ENCODE measurements around the gene FBN1.

Gene FBN1

DNA sequence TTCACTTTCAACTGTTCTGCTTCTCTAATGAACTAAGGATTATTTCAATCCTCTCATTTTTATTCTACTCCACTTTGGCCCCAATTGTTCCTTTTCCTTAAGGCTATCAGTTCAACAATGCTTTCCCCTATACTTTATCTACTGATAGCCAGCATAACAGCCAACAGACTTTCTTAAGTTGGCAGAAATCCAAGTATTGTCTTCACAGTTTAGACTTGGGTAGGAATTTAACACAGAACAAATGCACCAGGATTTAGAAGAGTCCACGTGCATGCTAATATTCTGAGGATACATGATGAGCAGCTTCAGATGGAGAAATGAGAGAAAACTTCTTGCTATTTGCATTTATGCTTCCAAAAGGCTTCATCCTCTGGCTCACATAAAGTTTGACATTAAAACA, 54.8 kb downstream of the FBN1 start:
- Histone ChIP-seq H3K4me2 (ENCODE audit: low read length) (no peak overlapping the region), H3K9ac (no peak overlapping the region), H3K36me3 (ENCODE audit: control insufficient read depth, insufficient read depth, low read length) (no peaks in the 10 kb centered on the region), H3K4me3 (ENCODE audit: low read depth, low read length) (no peak overlapping the region), H2AFZ (no peak overlapping the region), H3K27me3 (ENCODE audit: control insufficient read depth, insufficient read depth, low read length) (no peaks in the 10 kb centered on the region), H3K9me3 (ENCODE audit: control insufficient read depth, low read length) (no peaks in the 10 kb centered on the region), H3K4me1 (no peaks in the 10 kb centered on the region), H3K79me2 (no peaks in the 10 kb centered on the region), H3K27ac (no peak overlapping the region)
- TF ChIP-seq, protein P1, sequence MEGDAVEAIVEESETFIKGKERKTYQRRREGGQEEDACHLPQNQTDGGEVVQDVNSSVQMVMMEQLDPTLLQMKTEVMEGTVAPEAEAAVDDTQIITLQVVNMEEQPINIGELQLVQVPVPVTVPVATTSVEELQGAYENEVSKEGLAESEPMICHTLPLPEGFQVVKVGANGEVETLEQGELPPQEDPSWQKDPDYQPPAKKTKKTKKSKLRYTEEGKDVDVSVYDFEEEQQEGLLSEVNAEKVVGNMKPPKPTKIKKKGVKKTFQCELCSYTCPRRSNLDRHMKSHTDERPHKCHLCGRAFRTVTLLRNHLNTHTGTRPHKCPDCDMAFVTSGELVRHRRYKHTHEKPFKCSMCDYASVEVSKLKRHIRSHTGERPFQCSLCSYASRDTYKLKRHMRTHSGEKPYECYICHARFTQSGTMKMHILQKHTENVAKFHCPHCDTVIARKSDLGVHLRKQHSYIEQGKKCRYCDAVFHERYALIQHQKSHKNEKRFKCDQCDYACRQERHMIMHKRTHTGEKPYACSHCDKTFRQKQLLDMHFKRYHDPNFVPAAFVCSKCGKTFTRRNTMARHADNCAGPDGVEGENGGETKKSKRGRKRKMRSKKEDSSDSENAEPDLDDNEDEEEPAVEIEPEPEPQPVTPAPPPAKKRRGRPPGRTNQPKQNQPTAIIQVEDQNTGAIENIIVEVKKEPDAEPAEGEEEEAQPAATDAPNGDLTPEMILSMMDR (IDR thresholded peaks at IDR 0.05) = no peak

DNA sequence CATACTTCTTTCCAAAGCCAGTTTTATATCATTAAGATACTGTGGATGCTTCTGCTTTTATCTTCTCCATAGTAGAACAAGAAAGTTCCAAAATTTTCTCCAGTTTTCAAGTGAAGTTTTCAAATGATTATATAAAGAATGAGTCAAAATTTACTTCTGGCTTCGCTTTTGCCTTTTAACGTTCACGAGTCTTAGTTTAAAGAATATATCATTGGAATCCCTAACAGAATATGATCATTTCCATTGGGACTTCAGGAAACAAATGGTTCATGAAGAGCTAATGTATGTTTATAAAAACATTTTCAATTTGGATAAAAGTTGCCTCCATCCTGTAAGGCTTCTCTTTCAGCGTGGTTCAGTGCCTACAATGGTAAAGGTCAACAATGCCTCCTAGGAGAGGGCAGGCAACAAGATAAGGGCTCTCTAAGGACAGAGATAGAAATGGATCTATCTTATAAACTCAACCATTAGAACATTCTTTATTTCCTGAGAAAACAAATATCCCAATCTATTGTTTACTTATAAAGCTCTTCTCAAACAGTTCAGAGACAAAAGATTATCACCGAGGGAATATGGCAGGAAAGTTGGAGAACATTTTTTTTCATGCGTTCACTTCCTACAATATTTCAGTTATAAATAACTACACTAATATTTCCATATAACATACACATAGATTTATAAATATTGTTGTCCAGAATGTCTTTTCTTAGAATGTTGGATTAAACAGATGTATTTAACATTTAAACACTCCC, 60.5 kb downstream of the FBN1 start:
- no peaks in the 10 kb centered on the region for H3K27me3 ChIP-seq (ENCODE audit: control insufficient read depth, insufficient read depth, low read length)
- TF ChIP-seq, protein P1 (IDR thresholded peaks at IDR 0.05) = no peak
- H3K9me3 ChIP-seq (ENCODE audit: control insufficient read depth, low read length) = no peaks in the 10 kb centered on the region
- H3K27ac ChIP-seq = no peak overlapping the region
- no peaks in the 10 kb centered on the region for H3K36me3 ChIP-seq (ENCODE audit: control insufficient read depth, insufficient read depth, low read length)
- no peak overlapping the region for H3K9ac ChIP-seq
- H3K79me2 ChIP-seq = no peaks in the 10 kb centered on the region
- no peak overlapping the region for H3K4me3 ChIP-seq (ENCODE audit: low read depth, low read length)
- H2AFZ ChIP-seq = no peak overlapping the region
- no peak overlapping the region for H3K4me2 ChIP-seq (ENCODE audit: low read length)
- H3K4me1 ChIP-seq = no peaks in the 10 kb centered on the region

DNA sequence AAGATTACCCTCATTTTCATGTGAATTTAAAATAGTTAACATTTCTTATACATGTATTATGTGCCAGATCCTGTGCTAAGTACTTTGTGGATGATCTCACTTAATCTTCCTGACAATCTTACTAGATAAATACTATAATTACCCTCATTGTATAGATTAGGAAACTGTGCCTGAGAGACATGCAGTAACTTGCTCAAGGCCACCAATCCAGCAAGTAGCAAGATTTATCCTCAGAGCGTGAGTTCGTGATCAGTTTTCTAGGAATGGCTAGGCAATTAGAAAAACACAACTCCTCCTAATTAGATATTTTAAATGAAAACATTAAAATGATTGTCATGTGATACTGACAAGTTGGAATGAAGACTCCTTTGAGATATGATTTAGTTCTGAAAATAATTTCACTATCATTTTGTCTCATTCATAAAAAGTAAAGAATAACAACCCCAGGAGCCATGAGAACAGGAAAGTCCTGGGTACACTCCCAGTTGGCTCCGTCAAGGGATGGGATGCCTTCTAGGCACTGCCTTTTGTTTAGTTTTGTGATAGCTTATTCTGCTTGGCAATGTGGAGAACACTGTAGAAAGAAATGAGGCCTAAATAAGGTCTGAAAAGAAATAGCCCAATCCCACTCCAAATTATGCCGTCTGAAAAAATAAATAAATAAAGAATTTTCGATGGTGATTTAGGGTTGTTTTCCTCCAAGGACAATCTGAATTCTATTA, 61.3 kb downstream of the FBN1 start:
- Histone ChIP-seq H3K27ac (no peak overlapping the region), H3K9me3 (ENCODE audit: control insufficient read depth, low read length) (no peaks in the 10 kb centered on the region), H3K36me3 (ENCODE audit: control insufficient read depth, insufficient read depth, low read length) (no peaks in the 10 kb centered on the region), H3K9ac (no peak overlapping the region), H2AFZ (no peak overlapping the region), H3K27me3 (ENCODE audit: control insufficient read depth, insufficient read depth, low read length) (no peaks in the 10 kb centered on the region), H3K79me2 (no peaks in the 10 kb centered on the region), H3K4me1 (no peaks in the 10 kb centered on the region), H3K4me2 (ENCODE audit: low read length) (no peak overlapping the region), H3K4me3 (ENCODE audit: low read depth, low read length) (no peak overlapping the region)
- TF ChIP-seq, protein P1 (IDR thresholded peaks at IDR 0.05) = no peak

DNA sequence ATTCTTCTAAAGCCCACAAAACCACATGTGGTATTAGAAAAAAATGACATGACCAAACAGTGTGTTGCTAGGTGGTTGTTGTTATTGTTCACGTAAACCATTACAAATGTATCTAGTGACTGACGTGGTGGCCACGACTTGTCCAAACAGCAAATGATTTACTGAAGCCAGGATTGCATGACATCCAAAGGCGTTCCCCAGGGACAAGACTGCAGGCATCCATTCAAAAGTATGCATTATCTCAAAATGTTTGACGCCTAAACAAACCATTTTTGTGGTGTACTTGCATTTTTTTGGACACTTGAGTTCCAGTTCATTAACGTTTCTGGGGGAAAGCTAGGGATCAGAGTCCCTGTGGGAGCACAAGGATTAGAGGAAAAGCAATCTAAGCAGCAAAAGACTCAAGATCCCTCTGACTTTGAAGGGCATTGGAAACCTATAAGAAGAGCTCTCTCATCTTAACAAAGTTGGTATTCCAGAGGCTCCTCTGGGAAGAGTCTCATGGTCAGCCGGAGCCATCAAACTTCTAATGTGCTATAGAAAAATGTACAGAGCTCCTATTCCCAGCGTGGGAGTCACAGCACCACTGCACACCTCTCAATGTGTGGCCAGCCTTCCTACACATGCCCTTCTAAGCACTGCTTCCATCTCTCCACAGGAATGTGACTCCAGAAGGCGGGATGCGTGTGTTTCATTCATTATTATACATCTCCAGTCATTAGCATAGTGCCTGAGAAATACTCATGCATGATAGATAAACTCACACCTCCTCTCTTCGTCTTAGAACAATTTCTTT, 62.9 kb downstream of the FBN1 start:
- TF ChIP-seq, protein P1 (IDR thresholded peaks at IDR 0.05) = no peak
- no peaks in the 10 kb centered on the region for H3K9me3 ChIP-seq (ENCODE audit: control insufficient read depth, low read length)
- H3K27me3 ChIP-seq (ENCODE audit: control insufficient read depth, insufficient read depth, low read length) = no peaks in the 10 kb centered on the region
- H3K4me2 ChIP-seq (ENCODE audit: low read length) = no peak overlapping the region
- H3K4me3 ChIP-seq (ENCODE audit: low read depth, low read length) = no peak overlapping the region
- no peaks in the 10 kb centered on the region for H3K4me1 ChIP-seq
- H2AFZ ChIP-seq = no peak overlapping the region
- H3K79me2 ChIP-seq = no peaks in the 10 kb centered on the region
- no peak overlapping the region for H3K27ac ChIP-seq
- no peaks in the 10 kb centered on the region for H3K36me3 ChIP-seq (ENCODE audit: control insufficient read depth, insufficient read depth, low read length)
- H3K9ac ChIP-seq = no peak overlapping the region

Data from parathyroid adenoma (tissue), 2 donors.